Measurements from ENCODE around the gene ARL15.

The ARL15 gene

DNA sequence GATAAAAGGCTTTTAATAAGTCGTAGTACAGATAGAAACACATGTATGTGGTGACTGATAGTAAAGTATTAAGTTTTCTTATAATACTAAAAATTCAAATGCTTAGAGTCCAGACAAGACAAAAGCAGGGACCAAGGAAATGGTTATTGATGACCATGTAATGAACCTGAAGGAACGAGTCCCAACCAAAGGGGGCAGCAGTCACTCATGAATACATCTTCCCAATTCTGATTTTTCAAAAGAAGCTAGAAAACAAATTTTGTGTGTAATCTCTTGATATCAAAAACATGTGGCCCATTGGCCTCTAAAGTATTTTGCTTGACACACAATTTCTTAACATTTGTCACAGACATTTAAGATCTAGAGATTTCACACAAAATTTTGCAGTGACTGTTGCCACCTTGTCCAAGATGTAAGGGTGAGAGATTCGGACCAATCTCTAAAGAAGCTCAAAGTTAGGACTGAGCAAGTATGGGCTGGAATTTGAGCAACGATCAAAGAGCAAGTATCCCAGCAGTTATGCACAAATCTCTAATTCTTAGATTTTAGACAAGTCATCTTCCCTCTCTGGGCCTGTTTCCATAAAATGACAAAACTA is 66.8 kb downstream of the ARL15 start:
- peak; percentile 12 for DNase-seq

DNA sequence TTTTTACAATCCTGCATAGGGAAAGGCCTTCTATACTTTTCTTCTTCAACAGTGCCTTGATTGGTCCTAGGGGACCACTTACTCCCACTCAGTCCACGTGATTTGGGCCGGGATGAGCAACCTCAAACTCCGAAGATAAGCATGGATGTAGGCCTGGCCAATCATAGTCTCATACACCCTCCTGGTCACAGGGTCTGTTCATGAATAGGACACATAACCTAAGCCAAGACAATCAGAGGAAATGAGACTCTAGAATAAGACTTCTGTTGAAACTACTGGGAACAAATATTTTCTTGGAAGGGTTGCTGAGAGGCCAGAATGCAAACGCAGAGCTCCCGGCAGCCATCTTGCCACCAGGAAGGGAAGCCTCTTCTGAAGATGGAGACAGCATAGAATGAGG is 68.1 kb downstream of the ARL15 start:
- DNase-seq: no peak

DNA sequence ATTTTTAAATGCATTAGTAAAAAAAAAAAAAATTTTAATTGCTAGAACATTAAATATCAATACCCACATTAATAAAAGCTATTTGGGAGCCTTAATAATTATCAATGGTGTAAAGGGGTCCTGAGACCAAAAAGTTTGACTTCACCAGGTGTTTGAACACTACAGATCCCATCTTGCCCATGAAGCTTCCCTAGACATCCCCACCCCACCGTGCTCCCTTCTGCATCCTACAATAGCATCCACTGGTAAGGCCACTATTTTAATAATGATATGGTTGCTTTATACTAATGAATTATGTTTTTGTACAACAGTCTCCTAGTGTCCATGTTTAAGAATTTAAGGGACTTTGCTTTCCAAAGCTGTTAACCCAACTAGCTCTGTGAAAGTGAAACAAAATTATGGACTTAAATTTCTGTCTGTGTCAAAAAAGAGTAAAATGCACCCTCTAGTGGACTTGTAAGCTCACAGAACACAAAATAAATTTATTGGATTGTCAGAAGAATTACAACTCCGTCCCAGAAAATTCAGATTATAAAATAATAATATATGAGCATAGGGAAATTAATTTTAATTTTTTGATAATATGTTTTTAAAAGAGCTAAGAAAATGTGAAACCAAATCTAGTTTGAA is 76.0 kb downstream of the ARL15 start:
- DNase-seq: no peak

GRCh38 chr5:54230936-54231685 is 79.3 kb downstream of the ARL15 start:
- no peak for DNase-seq

GRCh38 chr5:54229041-54229780 is 81.2 kb downstream of the ARL15 start:
- peak; percentile 73 for DNase-seq

GRCh38 chr5:54227759-54228158 is 82.6 kb downstream of the ARL15 start:
- no peak for DNase-seq

GRCh38 chr5:54227109-54227508 is 83.3 kb downstream of the ARL15 start:
- DNase-seq: no peak

- DNase-seq: no peak
Observed at GRCh38 chr5:54226215-54226614, 84.2 kb downstream of the ARL15 start.

GRCh38 chr5:54224103-54224826 is 86.1 kb downstream of the ARL15 start:
- DNase-seq: no peak

DNA sequence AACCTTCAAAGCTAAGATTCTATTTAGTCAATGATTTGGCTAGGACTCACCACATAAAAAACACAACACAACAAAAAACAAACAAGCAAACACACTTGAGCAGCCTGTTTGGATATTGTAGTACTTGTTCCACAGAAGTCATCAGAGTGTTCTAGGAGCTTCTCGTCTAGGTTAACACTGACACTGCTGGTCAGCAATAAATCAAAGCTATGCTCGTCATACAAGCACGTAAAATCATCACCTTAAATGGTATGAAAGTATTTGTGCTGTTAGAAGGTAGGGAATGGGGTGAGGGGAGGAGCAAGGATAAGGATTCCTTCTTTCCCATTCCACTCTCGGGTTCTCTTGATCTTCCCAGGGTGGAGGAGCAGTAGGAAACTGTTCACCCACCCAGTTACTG is 88.0 kb downstream of the ARL15 start:
- DNase-seq: no peak

DNA sequence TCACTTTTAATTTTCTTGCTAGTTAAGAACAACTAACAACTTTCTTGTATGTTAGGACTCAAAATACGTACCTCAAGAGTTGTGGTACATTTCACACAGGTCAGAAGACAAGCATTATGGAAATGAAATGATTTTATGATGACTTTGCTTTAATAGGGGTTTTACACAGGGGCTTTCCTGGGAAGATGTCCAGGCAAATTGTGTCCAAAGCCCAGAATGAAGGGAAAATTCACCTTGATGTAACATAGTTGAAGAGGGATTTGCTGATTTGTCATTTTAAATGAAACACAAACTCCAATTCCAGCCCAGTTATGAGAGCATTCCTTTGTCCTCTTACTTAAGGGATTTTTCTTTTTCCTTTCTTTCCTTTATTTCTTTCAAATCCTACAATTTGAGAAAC is 89.2 kb downstream of the ARL15 start:
- no peak for DNase-seq

GRCh38 chr5:54220230-54221040 is 89.9 kb downstream of the ARL15 start:
- no peak for DNase-seq

- DNase-seq: no peak
Observed at GRCh38 chr5:54217826-54218503, 92.4 kb downstream of the ARL15 start.

- no peak for DNase-seq
Observed at GRCh38 chr5:54215233-54215736, 95.1 kb downstream of the ARL15 start.

- DNase-seq: no peak
Observed at GRCh38 chr5:54214722-54215121, 95.7 kb downstream of the ARL15 start.

- no peak for DNase-seq
Observed at GRCh38 chr5:54212331-54212730, 98.0 kb downstream of the ARL15 start.

- DNase-seq: no peak
Observed at GRCh38 chr5:54211912-54212311, 98.5 kb downstream of the ARL15 start.

DNA sequence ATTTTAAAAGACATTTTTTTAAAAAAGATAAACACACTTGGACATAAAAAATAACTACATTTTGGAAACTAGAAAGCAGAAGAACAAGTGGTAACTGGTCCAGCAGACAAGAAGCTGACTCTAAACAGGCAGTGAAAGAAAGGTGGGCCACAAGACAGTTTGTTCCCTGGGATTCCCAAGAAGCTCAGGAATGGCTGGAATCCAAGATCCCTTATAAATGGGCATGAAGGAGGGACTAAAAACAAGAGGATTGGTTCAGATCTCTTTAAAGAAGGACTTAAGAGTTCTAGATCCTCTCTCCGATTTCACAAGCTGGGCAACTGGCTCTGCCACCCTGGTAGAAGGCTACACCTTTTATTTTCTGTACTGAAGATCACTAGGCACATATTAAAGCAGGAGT is 102.8 kb downstream of the ARL15 start:
- no peak for DNase-seq

GRCh38 chr5:54206580-54207229 is 103.7 kb downstream of the ARL15 start:
- DNase-seq: no peak

DNA sequence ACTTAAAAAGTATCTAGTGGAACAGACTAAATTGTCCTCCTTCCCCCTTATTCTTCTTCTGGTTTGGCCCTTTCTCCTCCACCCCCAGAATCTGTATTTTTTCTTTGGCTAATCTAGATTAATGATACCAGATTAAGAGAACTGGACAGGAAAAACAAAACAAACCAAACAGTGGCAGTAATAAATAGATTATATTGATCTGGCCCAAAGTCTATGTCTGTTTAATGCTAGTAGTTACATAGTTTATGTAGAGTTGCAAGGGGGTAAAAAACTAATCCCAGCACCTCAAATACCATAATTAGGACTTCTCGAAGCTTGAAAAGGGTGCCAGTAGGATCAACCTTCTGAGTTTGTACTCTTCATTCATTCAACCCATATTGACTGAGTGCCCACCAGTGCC is 104.5 kb downstream of the ARL15 start:
- no peak for DNase-seq

DNA sequence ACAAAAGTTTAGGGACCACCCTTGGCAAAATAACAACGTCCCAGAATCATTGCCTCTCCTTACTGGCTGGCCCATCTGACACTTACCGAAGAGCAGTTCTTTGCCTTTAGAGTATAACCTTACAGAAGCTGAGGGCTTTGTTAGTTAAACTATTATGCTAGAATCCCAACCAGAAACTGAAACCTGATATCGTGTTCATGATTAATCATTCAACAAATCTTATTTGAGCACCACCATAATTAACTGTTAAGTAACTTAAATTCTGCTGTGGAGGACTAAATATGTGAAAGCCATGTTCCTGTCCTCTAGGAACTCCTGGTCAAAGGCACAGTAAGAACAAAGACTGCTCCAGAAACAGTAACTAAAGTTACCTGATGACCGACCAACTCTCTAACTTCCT is 104.9 kb downstream of the ARL15 start:
- DNase-seq: no peak
